ENCODE results near the gene ZYG11B. TPM values are rescaled to one million over a fixed set of nuclear protein-coding genes. Genes with fewer than 3 reads are reported as not detected.
"Not testable (repeated sequence)": the region's sequence is repeated elsewhere in the genome, so short reads cannot be mapped to it uniquely, and the experiment has no call there.

ZYG11B gene
- total RNA-seq, 1 donor from 2014 or later, result 39.0 TPM

- DNase-seq (ENCODE audit: low spot score), result no peak
- H3K4me1 Mint-ChIP-seq (ENCODE audit: unreplicated experiment), result peaks cover 12% of the 10 kb centered on the region
- no peaks in the 10 kb centered on the region for H3K36me3 Mint-ChIP-seq (ENCODE audit: low read depth, unreplicated experiment)
- H3K4me3 Mint-ChIP-seq (ENCODE audit: unreplicated experiment), result no peak overlapping the region
- no peaks in the 10 kb centered on the region for H3K27me3 Mint-ChIP-seq (ENCODE audit: unreplicated experiment)
- TF ChIP-seq CTCF (IDR thresholded peaks at IDR 0.05; ENCODE audit: unreplicated experiment), result no peak
- H3K9me3 Mint-ChIP-seq (ENCODE audit: unreplicated experiment), result no peaks in the 10 kb centered on the region
- H3K27ac Mint-ChIP-seq (ENCODE audit: unreplicated experiment), result no peak overlapping the region
These were observed 18.2 kb upstream of the ZYG11B start for GRCh38 chr1:52707927-52708655.

- no peaks in the 10 kb centered on the region for H3K9me3 Mint-ChIP-seq (ENCODE audit: unreplicated experiment)
- DNase-seq (ENCODE audit: low spot score), result no peak
- no peaks in the 10 kb centered on the region for H3K36me3 Mint-ChIP-seq (ENCODE audit: low read depth, unreplicated experiment)
- no peak for TF ChIP-seq CTCF (IDR thresholded peaks at IDR 0.05; ENCODE audit: unreplicated experiment)
- no peak overlapping the region for H3K4me3 Mint-ChIP-seq (ENCODE audit: unreplicated experiment)
- peaks cover 9% of the 10 kb centered on the region for H3K4me1 Mint-ChIP-seq (ENCODE audit: unreplicated experiment)
- no peaks in the 10 kb centered on the region for H3K27me3 Mint-ChIP-seq (ENCODE audit: unreplicated experiment)
- no peak overlapping the region for H3K27ac Mint-ChIP-seq (ENCODE audit: unreplicated experiment)
These were observed 17.2 kb upstream of the ZYG11B start for GRCh38 chr1:52709016-52709415.

GRCh38 chr1:52713590-52713989 lies 12.7 kb upstream of the ZYG11B start:
- Mint-ChIP-seq H3K27ac (ENCODE audit: unreplicated experiment) (no peak overlapping the region), H3K36me3 (ENCODE audit: low read depth, unreplicated experiment) (no peaks in the 10 kb centered on the region), H3K27me3 (ENCODE audit: unreplicated experiment) (peaks cover 1% of the 10 kb centered on the region), H3K4me3 (ENCODE audit: unreplicated experiment) (no peak overlapping the region), H3K9me3 (ENCODE audit: unreplicated experiment) (no peaks in the 10 kb centered on the region), H3K4me1 (ENCODE audit: unreplicated experiment) (peaks cover 9% of the 10 kb centered on the region)
- DNase-seq (ENCODE audit: low spot score), result no peak
- TF ChIP-seq CTCF (IDR thresholded peaks at IDR 0.05; ENCODE audit: unreplicated experiment), result no peak

- not testable (repeated sequence) for DNase-seq (ENCODE audit: low spot score); H3K36me3 Mint-ChIP-seq (ENCODE audit: low read depth, unreplicated experiment); H3K9me3 Mint-ChIP-seq (ENCODE audit: unreplicated experiment); H3K4me3 Mint-ChIP-seq (ENCODE audit: unreplicated experiment); H3K27ac Mint-ChIP-seq (ENCODE audit: unreplicated experiment); H3K27me3 Mint-ChIP-seq (ENCODE audit: unreplicated experiment); H3K4me1 Mint-ChIP-seq (ENCODE audit: unreplicated experiment)
These were observed 11.0 kb upstream of the ZYG11B start for GRCh38 chr1:52715296-52715695.

- TF ChIP-seq CTCF (IDR thresholded peaks at IDR 0.05; ENCODE audit: unreplicated experiment), result no peak
- no peak overlapping the region for H3K4me3 Mint-ChIP-seq (ENCODE audit: unreplicated experiment)
- H3K27me3 Mint-ChIP-seq (ENCODE audit: unreplicated experiment), result peaks cover 3% of the 10 kb centered on the region
- no peak overlapping the region for H3K27ac Mint-ChIP-seq (ENCODE audit: unreplicated experiment)
- peaks cover 15% of the 10 kb centered on the region for H3K4me1 Mint-ChIP-seq (ENCODE audit: unreplicated experiment)
- peaks cover 4% of the 10 kb centered on the region for H3K36me3 Mint-ChIP-seq (ENCODE audit: low read depth, unreplicated experiment)
- no peaks in the 10 kb centered on the region for H3K9me3 Mint-ChIP-seq (ENCODE audit: unreplicated experiment)
- no peak for DNase-seq (ENCODE audit: low spot score)
These were observed 3.0 kb upstream of the ZYG11B start for GRCh38 chr1:52723260-52723659.
